ENCODE data around the gene SNCB. TPM values are rescaled to one million over a fixed set of nuclear protein-coding genes. Genes with fewer than 3 reads are reported as not detected.

Gene SNCB
- total RNA-seq, 2 experiments from 2014 or later = not detected

GRCh38 chr5:176671399-176671798 is 41.1 kb upstream of the SNCB start:
- Mint-ChIP-seq H3K27me3 (ENCODE audit: low read depth) (peaks cover 16% of the 10 kb centered on the region), H3K27ac (no peak overlapping the region), H3K4me1 (ENCODE audit: low read depth) (no peaks in the 10 kb centered on the region), H3K9me3 (ENCODE audit: insufficient read depth) (no peaks in the 10 kb centered on the region), H3K36me3 (ENCODE audit: low read depth) (no peaks in the 10 kb centered on the region), H3K4me3 (no peak overlapping the region)
- ChIA-PET POLR2A (interaction anchor here (0.7 kb wide), 1 partner anchor 148 kb away, joined by 3 read pairs; no protein-coding TSS in a partner anchor), CTCF (interaction anchor here (1.3 to 4.1 kb wide), 3 partner anchors 10 to 255 kb away, joined by 3 to 19 read pairs (median 10); no protein-coding TSS in a partner anchor)
- no peak for DNase-seq
- ATAC-seq = no peak

- H3K9me3 Mint-ChIP-seq (ENCODE audit: insufficient read depth) = no peaks in the 10 kb centered on the region
- no peaks in the 10 kb centered on the region for H3K36me3 Mint-ChIP-seq (ENCODE audit: low read depth)
- no peak for ATAC-seq
- H3K4me3 Mint-ChIP-seq = no peak overlapping the region
- peaks cover 18% of the 10 kb centered on the region for H3K27me3 Mint-ChIP-seq (ENCODE audit: low read depth)
- POLR2A ChIA-PET = no interaction called here
- no peak overlapping the region for H3K27ac Mint-ChIP-seq
- CTCF ChIA-PET = interaction anchor here (1.7 to 2.9 kb wide), 2 partner anchors 10 to 13 kb away, joined by 10 to 11 read pairs; no protein-coding TSS in a partner anchor
- DNase-seq = no peak
- H3K4me1 Mint-ChIP-seq (ENCODE audit: low read depth) = no peaks in the 10 kb centered on the region
These were observed 40.1 kb upstream of the SNCB start for GRCh38 chr5:176670449-176670848.

- Mint-ChIP-seq H3K4me3 (no peak overlapping the region), H3K27me3 (ENCODE audit: low read depth) (peaks cover 20% of the 10 kb centered on the region), H3K9me3 (ENCODE audit: insufficient read depth) (no peaks in the 10 kb centered on the region), H3K4me1 (ENCODE audit: low read depth) (no peaks in the 10 kb centered on the region), H3K36me3 (ENCODE audit: low read depth) (no peaks in the 10 kb centered on the region), H3K27ac (no peak overlapping the region)
- ChIA-PET CTCF (interaction anchor here (1.2 kb wide), 1 partner anchor 9 kb away, joined by 6 read pairs; no protein-coding TSS in a partner anchor), POLR2A (no interaction called here)
- DNase-seq (no peak), ATAC-seq (no peak)
These were observed 37.3 kb upstream of the SNCB start for GRCh38 chr5:176667637-176668036.

- Mint-ChIP-seq H3K9me3 (ENCODE audit: insufficient read depth) (no peaks in the 10 kb centered on the region), H3K36me3 (ENCODE audit: low read depth) (no peaks in the 10 kb centered on the region), H3K27me3 (ENCODE audit: low read depth) (peaks cover 15% of the 10 kb centered on the region), H3K27ac (no peak overlapping the region), H3K4me1 (ENCODE audit: low read depth) (peaks cover 4% of the 10 kb centered on the region), H3K4me3 (no peak overlapping the region)
- CTCF ChIA-PET = no interaction called here
- no peak for DNase-seq
- POLR2A ChIA-PET = interaction anchor here (1.0 kb wide), 1 partner anchor 8 kb away, joined by 3 read pairs; no protein-coding TSS in a partner anchor
- ATAC-seq = no peak
These were observed 35.2 kb upstream of the SNCB start for GRCh38 chr5:176665517-176665916.

- ChIA-PET POLR2A (interaction anchor here (1.0 kb wide), 1 partner anchor 9 kb away, joined by 3 read pairs; no protein-coding TSS in a partner anchor), CTCF (no interaction called here)
- Mint-ChIP-seq H3K36me3 (ENCODE audit: low read depth) (no peaks in the 10 kb centered on the region), H3K9me3 (ENCODE audit: insufficient read depth) (no peaks in the 10 kb centered on the region), H3K27ac (no peak overlapping the region), H3K4me1 (ENCODE audit: low read depth) (peaks cover 10% of the 10 kb centered on the region), H3K4me3 (no peak overlapping the region), H3K27me3 (ENCODE audit: low read depth) (peaks cover 15% of the 10 kb centered on the region)
- ATAC-seq = no peak
- DNase-seq = no peak
These were observed 34.6 kb upstream of the SNCB start for GRCh38 chr5:176664886-176665285.

GRCh38 chr5:176664479-176664878 is 34.1 kb upstream of the SNCB start:
- H3K27ac Mint-ChIP-seq = no peak overlapping the region
- no peak overlapping the region for H3K4me3 Mint-ChIP-seq
- ChIA-PET POLR2A (interaction anchor here (1.0 kb wide), 1 partner anchor 9 kb away, joined by 3 read pairs; no protein-coding TSS in a partner anchor), CTCF (no interaction called here)
- H3K9me3 Mint-ChIP-seq (ENCODE audit: insufficient read depth) = no peaks in the 10 kb centered on the region
- no peak for DNase-seq
- peaks cover 15% of the 10 kb centered on the region for H3K27me3 Mint-ChIP-seq (ENCODE audit: low read depth)
- ATAC-seq = no peak
- peaks cover 12% of the 10 kb centered on the region for H3K4me1 Mint-ChIP-seq (ENCODE audit: low read depth)
- no peaks in the 10 kb centered on the region for H3K36me3 Mint-ChIP-seq (ENCODE audit: low read depth)

- POLR2A ChIA-PET = no interaction called here
- H3K27me3 Mint-ChIP-seq (ENCODE audit: low read depth) = peaks cover 10% of the 10 kb centered on the region
These were observed 33.2 kb upstream of the SNCB start for GRCh38 chr5:176663566-176663965.

GRCh38 chr5:176662371-176663333 is 32.3 kb upstream of the SNCB start:
- Mint-ChIP-seq H3K36me3 (ENCODE audit: low read depth) (peaks cover 5% of the 10 kb centered on the region), H3K27me3 (ENCODE audit: low read depth) (peaks cover 9% of the 10 kb centered on the region), H3K4me3 (no peak overlapping the region), H3K9me3 (ENCODE audit: insufficient read depth) (no peaks in the 10 kb centered on the region), H3K27ac (no peak overlapping the region), H3K4me1 (ENCODE audit: low read depth) (peaks cover 30% of the 10 kb centered on the region)
- DNase-seq (no peak), ATAC-seq (no peak)
- CTCF ChIA-PET = interaction anchor here (5.9 kb wide), 1 partner anchor 450 kb away, joined by 80 read pairs; no protein-coding TSS in a partner anchor
- POLR2A ChIA-PET = no interaction called here

More at GRCh38 chr5:176663566-176663965, 33.2 kb upstream of the SNCB start:
- Mint-ChIP-seq H3K36me3 (ENCODE audit: low read depth) (no peaks in the 10 kb centered on the region), H3K4me3 (no peak overlapping the region), H3K4me1 (ENCODE audit: low read depth) (peaks cover 21% of the 10 kb centered on the region), H3K9me3 (ENCODE audit: insufficient read depth) (no peaks in the 10 kb centered on the region), H3K27ac (no peak overlapping the region)
- ATAC-seq (no peak), DNase-seq (no peak)
- CTCF ChIA-PET = no interaction called here

GRCh38 chr5:176661676-176662075 is 31.3 kb upstream of the SNCB start:
- no peak overlapping the region for H3K4me3 Mint-ChIP-seq
- CTCF ChIA-PET = interaction anchor here (1.2 to 5.9 kb wide), 17 partner anchors 12 to 451 kb away, joined by 3 to 96 read pairs (median 9); partner anchors contain the start of genes CLTB, EIF4E1B, SNCB and TSPAN17
- H3K27ac Mint-ChIP-seq = no peak overlapping the region
- peaks cover 8% of the 10 kb centered on the region for H3K27me3 Mint-ChIP-seq (ENCODE audit: low read depth)
- no peaks in the 10 kb centered on the region for H3K9me3 Mint-ChIP-seq (ENCODE audit: insufficient read depth)
- H3K36me3 Mint-ChIP-seq (ENCODE audit: low read depth) = peaks cover 5% of the 10 kb centered on the region
- H3K4me1 Mint-ChIP-seq (ENCODE audit: low read depth) = peaks cover 31% of the 10 kb centered on the region
- DNase-seq = no peak
- ATAC-seq = no peak
- POLR2A ChIA-PET = no interaction called here

GRCh38 chr5:176660860-176661641 is 30.7 kb upstream of the SNCB start:
- no peak overlapping the region for H3K4me3 Mint-ChIP-seq
- ChIA-PET CTCF (interaction anchor here (0.6 to 5.9 kb wide), 94 partner anchors 8 to 931 kb away, joined by 3 to 96 read pairs (median 4); partner anchors contain the start of genes CLTB, EIF4E1B, HK3 and SNCB), POLR2A (interaction anchor here (0.9 to 1.1 kb wide), 3 partner anchors 13 to 452 kb away, joined by 3 to 7 read pairs (median 4); partner anchors contain the start of gene TSPAN17)
- peak; percentile 84 for ATAC-seq
- H3K27ac Mint-ChIP-seq = no peak overlapping the region
- peaks cover 31% of the 10 kb centered on the region for H3K4me1 Mint-ChIP-seq (ENCODE audit: low read depth)
- peaks cover 5% of the 10 kb centered on the region for H3K27me3 Mint-ChIP-seq (ENCODE audit: low read depth)
- H3K9me3 Mint-ChIP-seq (ENCODE audit: insufficient read depth) = no peaks in the 10 kb centered on the region
- DNase-seq = peak; percentile 85
- H3K36me3 Mint-ChIP-seq (ENCODE audit: low read depth) = peaks cover 7% of the 10 kb centered on the region

- ATAC-seq (peak; percentile 35), DNase-seq (no peak)
- peaks cover 3% of the 10 kb centered on the region for H3K27me3 Mint-ChIP-seq (ENCODE audit: low read depth)
- H3K9me3 Mint-ChIP-seq (ENCODE audit: insufficient read depth) = no peaks in the 10 kb centered on the region
- H3K4me3 Mint-ChIP-seq = no peak overlapping the region
- CTCF ChIA-PET = interaction anchor here (0.6 to 5.9 kb wide), 92 partner anchors 8 to 931 kb away, joined by 3 to 96 read pairs (median 4); partner anchors contain the start of genes CLTB, EIF4E1B, HK3 and SNCB
- peak overlapping the region; percentile 25 for H3K27ac Mint-ChIP-seq
- H3K4me1 Mint-ChIP-seq (ENCODE audit: low read depth) = peaks cover 31% of the 10 kb centered on the region
- peaks cover 7% of the 10 kb centered on the region for H3K36me3 Mint-ChIP-seq (ENCODE audit: low read depth)
- POLR2A ChIA-PET = interaction anchor here (0.9 to 1.1 kb wide), 3 partner anchors 13 to 453 kb away, joined by 3 to 7 read pairs (median 4); partner anchors contain the start of gene TSPAN17
These were observed 30.2 kb upstream of the SNCB start for GRCh38 chr5:176660530-176660859.

Measured in activated CD8-positive, alpha-beta T cell treated with anti-CD3 and anti-CD28 coated beads, Interleukin-2, amount 10 ng/mL, durations not matched to agents 7 days and 5 days (primary cell).